Astrocyte (in vitro differentiated cells and primary cell): ENCODE measurements around the gene ABCD4. TPM values are rescaled to one million over a fixed set of nuclear protein-coding genes. Genes with fewer than 3 reads are reported as not detected.

ENCODE experiments used
- DNase-seq: peaks from one replicate; pipeline ENCODE4 v3.0.0-alpha.2; 2010; ENCODE audit warnings: low read depth
- FAIRE-seq: peaks from 2 replicates; lab custom pipeline; 2011; peaks lifted over from hg19 to GRCh38; lab: Jason Lieb, UNC
- H2AFZ ChIP-seq: 2 replicates; pipeline ENCODE4 v1.6.0; 2012; ENCODE audit warnings: low read depth, low read length, inconsistent platforms
- H3K27ac ChIP-seq: 2 replicates; pipeline ENCODE4 v1.5.1; 2011; ENCODE audit warnings: low read depth, low read length, inconsistent platforms
- H3K27me3 ChIP-seq: 2 replicates; pipeline ENCODE4 v1.6.0; 2011; ENCODE audit warnings: low read length, inconsistent platforms; ENCODE audit not compliant: insufficient read depth
- H3K36me3 ChIP-seq: 2 replicates; pipeline ENCODE4 v1.5.1; 2011; ENCODE audit warnings: low read length, inconsistent platforms; ENCODE audit not compliant: insufficient read depth
- H3K4me1 ChIP-seq: 2 replicates; pipeline ENCODE4 v1.5.1; 2011; ENCODE audit warnings: low read length, inconsistent platforms; ENCODE audit not compliant: insufficient read depth
- H3K4me2 ChIP-seq: 2 replicates; pipeline ENCODE4 v1.6.0; 2012; ENCODE audit warnings: low read length, inconsistent platforms
- H3K4me3 ChIP-seq: 2 replicates; pipeline ENCODE4 v1.5.1; 2011; ENCODE audit warnings: low read depth, mild to moderate bottlenecking, low read length, inconsistent platforms; ENCODE audit not compliant: insufficient read depth
- H3K79me2 ChIP-seq: 2 replicates; pipeline ENCODE4 v1.6.0; 2012; ENCODE audit warnings: mild to moderate bottlenecking, low read length, inconsistent platforms; ENCODE audit not compliant: insufficient read depth
- H3K9ac ChIP-seq: 2 replicates; pipeline ENCODE4 v1.6.0; 2012; ENCODE audit warnings: mild to moderate bottlenecking, low read length, inconsistent platforms
- H3K9me3 ChIP-seq: 2 replicates; pipeline ENCODE4 v1.5.1; 2012; ENCODE audit warnings: low read depth, mild to moderate bottlenecking, low read length, inconsistent platforms; ENCODE audit not compliant: insufficient read depth
- H4K20me1 ChIP-seq: 2 replicates; pipeline ENCODE4 v1.6.0; 2012; ENCODE audit warnings: low read length, inconsistent platforms; ENCODE audit not compliant: insufficient read depth
- H3K27ac Mint-ChIP-seq: one replicate; pipeline ENCODE4 v1.8.0; 2021; ENCODE audit warnings: mild to moderate bottlenecking, mixed read lengths; ENCODE audit not compliant: unreplicated experiment
- H3K27me3 Mint-ChIP-seq: one replicate; pipeline ENCODE4 v1.8.0; 2021; ENCODE audit warnings: low read depth, mixed read lengths; ENCODE audit not compliant: unreplicated experiment
- H3K36me3 Mint-ChIP-seq: one replicate; pipeline ENCODE4 v1.8.0; 2021; ENCODE audit warnings: low read depth, mixed read lengths; ENCODE audit not compliant: unreplicated experiment
- H3K4me1 Mint-ChIP-seq: one replicate; pipeline ENCODE4 v1.8.0; 2021; ENCODE audit warnings: low read depth, mixed read lengths; ENCODE audit not compliant: unreplicated experiment
- H3K4me3 Mint-ChIP-seq: one replicate; pipeline ENCODE4 v1.8.0; 2021; ENCODE audit warnings: mild to moderate bottlenecking, moderate library complexity, mixed read lengths; ENCODE audit not compliant: unreplicated experiment
- H3K9me3 Mint-ChIP-seq: one replicate; pipeline ENCODE4 v1.8.0; 2021; ENCODE audit warnings: mild to moderate bottlenecking, mixed read lengths; ENCODE audit not compliant: unreplicated experiment
- EZH2 ChIP-seq: IDR thresholded peaks from 2 replicates; pipeline ENCODE4 v1.6.1; 2012; ENCODE audit warnings: mild to moderate bottlenecking, low read length, inconsistent platforms; ENCODE audit not compliant: insufficient read depth
- total RNA-seq: library from RNA; stranded (reverse); gene quantifications from 2 replicates; pipeline ENCODE4 v1.2.1, GENCODE V29; 2021
- TF ChIP-seq, protein P1 (sequence below): IDR thresholded peaks from 2 replicates; pipeline ENCODE4 v1.5.1; 2011; ENCODE audit warnings: low read depth, mild to moderate bottlenecking, inconsistent platforms, low read length, moderate library complexity; ENCODE audit not compliant: insufficient read depth

The ABCD4 gene
- total RNA-seq, 1 donor from 2014 or later = 49.2 TPM

DNA sequence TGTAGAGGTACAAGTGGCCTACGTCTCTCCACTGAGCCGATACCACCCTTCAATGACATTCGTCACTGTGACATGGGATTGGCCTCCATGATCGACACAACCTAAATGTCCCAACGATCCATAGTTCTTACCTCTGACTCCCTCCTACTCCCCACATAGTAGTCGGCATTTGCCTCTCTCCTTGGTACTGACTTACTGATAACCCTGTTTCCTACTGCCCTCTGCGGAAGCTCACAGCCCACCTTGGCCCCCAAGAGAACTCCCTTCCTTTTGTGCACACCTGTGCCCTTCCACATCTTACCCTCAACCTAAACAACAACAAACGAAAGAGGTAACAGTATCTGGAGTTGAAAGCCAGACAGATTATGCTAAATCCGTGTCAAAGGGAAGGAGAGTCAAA lies 39.6 kb downstream of the ABCD4 start:
- H3K4me1 Mint-ChIP-seq = peaks cover 2% of the 10 kb centered on the region
- H3K79me2 ChIP-seq = no peaks in the 10 kb centered on the region
- H3K4me1 ChIP-seq = no peaks in the 10 kb centered on the region
- TF ChIP-seq, protein P1, sequence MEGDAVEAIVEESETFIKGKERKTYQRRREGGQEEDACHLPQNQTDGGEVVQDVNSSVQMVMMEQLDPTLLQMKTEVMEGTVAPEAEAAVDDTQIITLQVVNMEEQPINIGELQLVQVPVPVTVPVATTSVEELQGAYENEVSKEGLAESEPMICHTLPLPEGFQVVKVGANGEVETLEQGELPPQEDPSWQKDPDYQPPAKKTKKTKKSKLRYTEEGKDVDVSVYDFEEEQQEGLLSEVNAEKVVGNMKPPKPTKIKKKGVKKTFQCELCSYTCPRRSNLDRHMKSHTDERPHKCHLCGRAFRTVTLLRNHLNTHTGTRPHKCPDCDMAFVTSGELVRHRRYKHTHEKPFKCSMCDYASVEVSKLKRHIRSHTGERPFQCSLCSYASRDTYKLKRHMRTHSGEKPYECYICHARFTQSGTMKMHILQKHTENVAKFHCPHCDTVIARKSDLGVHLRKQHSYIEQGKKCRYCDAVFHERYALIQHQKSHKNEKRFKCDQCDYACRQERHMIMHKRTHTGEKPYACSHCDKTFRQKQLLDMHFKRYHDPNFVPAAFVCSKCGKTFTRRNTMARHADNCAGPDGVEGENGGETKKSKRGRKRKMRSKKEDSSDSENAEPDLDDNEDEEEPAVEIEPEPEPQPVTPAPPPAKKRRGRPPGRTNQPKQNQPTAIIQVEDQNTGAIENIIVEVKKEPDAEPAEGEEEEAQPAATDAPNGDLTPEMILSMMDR = no peak
- no peak for TF ChIP-seq EZH2
- H3K36me3 Mint-ChIP-seq = peaks cover 3% of the 10 kb centered on the region
- H3K27me3 Mint-ChIP-seq = peaks cover 48% of the 10 kb centered on the region
- peaks cover 14% of the 10 kb centered on the region for H3K27me3 ChIP-seq
- H3K4me3 Mint-ChIP-seq = no peak overlapping the region
- no peaks in the 10 kb centered on the region for H4K20me1 ChIP-seq
- H3K9me3 Mint-ChIP-seq = peaks cover 1% of the 10 kb centered on the region
- H3K36me3 ChIP-seq = no peaks in the 10 kb centered on the region
- no peak overlapping the region for H3K27ac Mint-ChIP-seq
- H2AFZ ChIP-seq = no peak overlapping the region
- no peak for FAIRE-seq
- no peak overlapping the region for H3K4me3 ChIP-seq
- no peaks in the 10 kb centered on the region for H3K9me3 ChIP-seq
- DNase-seq = no peak
- H3K4me2 ChIP-seq = no peak overlapping the region
- H3K9ac ChIP-seq = no peak overlapping the region
- H3K27ac ChIP-seq = no peak overlapping the region

GRCh38 chr14:74262076-74262475 lies 40.7 kb downstream of the ABCD4 start:
- TF ChIP-seq, protein P1 = no peak
- no peak for TF ChIP-seq EZH2
- Mint-ChIP-seq H3K27me3 (peaks cover 43% of the 10 kb centered on the region), H3K9me3 (peaks cover 1% of the 10 kb centered on the region)

DNA sequence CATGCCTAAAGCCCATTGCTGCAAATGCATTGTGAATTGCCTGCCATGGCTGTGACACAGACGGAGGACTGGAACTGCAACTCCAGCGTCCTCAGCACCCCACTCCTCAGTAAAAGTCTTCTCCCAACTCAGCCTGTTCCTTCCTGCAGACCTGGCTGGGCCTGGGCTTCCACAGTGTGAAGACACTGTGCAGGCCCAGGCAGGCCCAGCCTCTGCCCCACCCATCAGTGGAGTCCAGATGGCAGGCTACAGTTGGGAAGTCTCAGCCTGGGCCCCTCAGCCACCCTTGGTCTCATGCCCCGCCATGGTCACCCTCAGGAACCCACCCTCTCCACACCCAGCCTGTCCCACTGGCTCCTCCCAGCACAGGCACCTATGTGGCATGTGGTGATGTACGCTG lies 41.4 kb downstream of the ABCD4 start:
- Mint-ChIP-seq H3K9me3 (peaks cover 1% of the 10 kb centered on the region), H3K36me3 (peaks cover 3% of the 10 kb centered on the region), H3K4me3 (no peak overlapping the region), H3K27me3 (peaks cover 46% of the 10 kb centered on the region), H3K27ac (no peak overlapping the region), H3K4me1 (no peaks in the 10 kb centered on the region)
- no peaks in the 10 kb centered on the region for H3K36me3 ChIP-seq
- H2AFZ ChIP-seq = no peak overlapping the region
- TF ChIP-seq, protein P1 = no peak
- TF ChIP-seq EZH2 = no peak
- H3K27me3 ChIP-seq = peaks cover 19% of the 10 kb centered on the region
- no peak for DNase-seq
- no peaks in the 10 kb centered on the region for H4K20me1 ChIP-seq
- no peak overlapping the region for H3K9ac ChIP-seq
- no peak for FAIRE-seq
- H3K27ac ChIP-seq = no peak overlapping the region
- no peaks in the 10 kb centered on the region for H3K79me2 ChIP-seq
- H3K4me3 ChIP-seq = no peak overlapping the region
- H3K4me2 ChIP-seq = no peak overlapping the region
- H3K4me1 ChIP-seq = peaks cover 5% of the 10 kb centered on the region
- no peaks in the 10 kb centered on the region for H3K9me3 ChIP-seq

More at GRCh38 chr14:74262076-74262475, 40.7 kb downstream of the ABCD4 start:
- DNase-seq (no peak), FAIRE-seq (no peak)
- Mint-ChIP-seq H3K4me1 (no peaks in the 10 kb centered on the region), H3K27ac (no peak overlapping the region), H3K36me3 (peaks cover 3% of the 10 kb centered on the region), H3K4me3 (no peak overlapping the region)
- peaks cover 19% of the 10 kb centered on the region for H3K27me3 ChIP-seq
- no peak overlapping the region for H3K9ac ChIP-seq
- H3K27ac ChIP-seq = no peak overlapping the region
- H3K4me3 ChIP-seq = no peak overlapping the region
- H3K79me2 ChIP-seq = no peaks in the 10 kb centered on the region
- H3K36me3 ChIP-seq = no peaks in the 10 kb centered on the region
- H3K4me1 ChIP-seq = peaks cover 3% of the 10 kb centered on the region
- H3K4me2 ChIP-seq = no peak overlapping the region
- no peak overlapping the region for H2AFZ ChIP-seq
- H3K9me3 ChIP-seq = no peaks in the 10 kb centered on the region
- H4K20me1 ChIP-seq = no peaks in the 10 kb centered on the region
